ENCODE results near the gene ENO2.
A peak's percentile ranks its signal among the peaks of the same experiment; 100 is the strongest.

DNA sequence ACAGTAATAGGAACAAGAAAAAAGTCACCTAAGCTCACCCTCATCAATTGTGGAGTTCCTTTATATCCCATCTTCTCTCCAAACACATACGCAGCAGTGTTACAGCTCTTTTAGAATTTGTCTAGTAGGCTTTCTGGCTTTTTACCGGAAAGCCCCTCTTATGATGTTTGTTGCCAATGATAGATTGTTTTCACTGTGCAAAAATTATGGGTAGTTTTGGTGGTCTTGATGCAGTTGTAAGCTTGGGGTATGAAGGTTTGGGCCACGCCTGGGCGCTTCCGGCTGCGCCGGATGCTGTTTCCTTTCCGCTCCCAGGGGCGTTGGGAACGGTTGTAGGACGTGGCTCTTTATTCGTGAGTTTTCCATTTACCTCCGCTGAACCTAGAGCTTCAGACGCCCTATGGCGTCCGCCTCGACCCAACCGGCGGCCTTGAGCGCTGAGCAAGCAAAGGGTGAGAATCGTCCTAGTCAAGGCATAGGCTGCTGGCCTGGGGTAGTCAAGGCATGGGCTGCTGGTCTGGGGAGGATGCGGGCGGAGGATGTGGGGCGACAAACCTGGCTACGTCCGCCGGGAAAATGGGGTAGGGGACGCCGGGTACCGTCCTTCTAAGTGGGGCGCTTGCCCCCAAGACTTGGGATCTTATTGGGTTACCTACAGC, 29.5 kb downstream of the ENO2 start, which contains the start of the genes C12orf57 and RNU7-1:
- TF ChIP-seq, protein P1, sequence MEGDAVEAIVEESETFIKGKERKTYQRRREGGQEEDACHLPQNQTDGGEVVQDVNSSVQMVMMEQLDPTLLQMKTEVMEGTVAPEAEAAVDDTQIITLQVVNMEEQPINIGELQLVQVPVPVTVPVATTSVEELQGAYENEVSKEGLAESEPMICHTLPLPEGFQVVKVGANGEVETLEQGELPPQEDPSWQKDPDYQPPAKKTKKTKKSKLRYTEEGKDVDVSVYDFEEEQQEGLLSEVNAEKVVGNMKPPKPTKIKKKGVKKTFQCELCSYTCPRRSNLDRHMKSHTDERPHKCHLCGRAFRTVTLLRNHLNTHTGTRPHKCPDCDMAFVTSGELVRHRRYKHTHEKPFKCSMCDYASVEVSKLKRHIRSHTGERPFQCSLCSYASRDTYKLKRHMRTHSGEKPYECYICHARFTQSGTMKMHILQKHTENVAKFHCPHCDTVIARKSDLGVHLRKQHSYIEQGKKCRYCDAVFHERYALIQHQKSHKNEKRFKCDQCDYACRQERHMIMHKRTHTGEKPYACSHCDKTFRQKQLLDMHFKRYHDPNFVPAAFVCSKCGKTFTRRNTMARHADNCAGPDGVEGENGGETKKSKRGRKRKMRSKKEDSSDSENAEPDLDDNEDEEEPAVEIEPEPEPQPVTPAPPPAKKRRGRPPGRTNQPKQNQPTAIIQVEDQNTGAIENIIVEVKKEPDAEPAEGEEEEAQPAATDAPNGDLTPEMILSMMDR (IDR thresholded peaks at IDR 0.05), result peak in 1 of 5 experiments; percentile 18
- peak in 1 of 2 donors; percentile 84 for TF ChIP-seq POLR2A (IDR thresholded peaks at IDR 0.05)
